ENCODE results near the gene RPRD1B. TPM values are rescaled to one million over a fixed set of nuclear protein-coding genes. Genes with fewer than 3 reads are reported as not detected.

RPRD1B gene
- total RNA-seq, 1 donor from 2014 or later: 16.4 TPM

- H3K36me3 ChIP-seq: peaks cover 42 to 56% of the 10 kb centered on the region in 2 donors
Measured at GRCh38 chr20:38067717-38068365, 34.3 kb downstream of the RPRD1B start.

GRCh38 chr20:38072898-38073297 is 39.4 kb downstream of the RPRD1B start:
- no peaks in the 10 kb centered on the region for H3K27me3 ChIP-seq
- H3K36me3 ChIP-seq: peaks cover 19 to 28% of the 10 kb centered on the region in 2 donors
- H3K4me3 ChIP-seq: no peak overlapping the region
- H3K4me1 ChIP-seq: peaks cover 18 to 34% of the 10 kb centered on the region in 2 donors
- no peaks in the 10 kb centered on the region for H3K9me3 ChIP-seq
- DNase-seq (ENCODE audit: low spot score in 2 of 2): no peak
- intact Hi-C loops (cut with DNase I): loop anchor here (1.0 to 5.0 kb wide), 3 partner anchors 16 to 92 kb away; partner anchors contain the start of gene TGM2
- H3K27ac ChIP-seq: peak overlapping the region; percentile 67 to 86
- TF ChIP-seq CTCF (IDR thresholded peaks at IDR 0.05): no peak

More at GRCh38 chr20:38067717-38068365, 34.3 kb downstream of the RPRD1B start:
- no peaks in the 10 kb centered on the region for H3K9me3 ChIP-seq
- H3K4me3 ChIP-seq: no peak overlapping the region
- DNase-seq (ENCODE audit: low spot score in 2 of 2): no peak
- H3K27me3 ChIP-seq: no peaks in the 10 kb centered on the region
- H3K27ac ChIP-seq: no peak overlapping the region
- intact Hi-C loops (cut with DNase I): loop anchor here (10.0 kb wide), 1 partner anchor 337 kb away; no protein-coding TSS in a partner anchor
- H3K4me1 ChIP-seq: peaks cover under 1 to 9% of the 10 kb centered on the region in 2 donors
- TF ChIP-seq CTCF (IDR thresholded peaks at IDR 0.05): no peak

- Histone ChIP-seq H3K4me1 (peaks cover 18 to 34% of the 10 kb centered on the region in 2 donors), H3K27ac (peak overlapping the region; percentile 86), H3K27me3 (no peaks in the 10 kb centered on the region), H3K9me3 (no peaks in the 10 kb centered on the region), H3K36me3 (peaks cover 13 to 22% of the 10 kb centered on the region in 2 donors), H3K4me3 (no peak overlapping the region)
- TF ChIP-seq CTCF (IDR thresholded peaks at IDR 0.05): peak; percentile 64 to 88 (median 80)
- intact Hi-C loops (cut with DNase I): loop anchor here (1.0 to 5.0 kb wide), 3 partner anchors 16 to 92 kb away; partner anchors contain the start of gene TGM2
- DNase-seq (ENCODE audit: low spot score in 2 of 2): peak in 1 of 2 donors; percentile 86
Measured at GRCh38 chr20:38073307-38074071, 39.9 kb downstream of the RPRD1B start.

- peaks cover 8 to 14% of the 10 kb centered on the region in 2 donors for H3K36me3 ChIP-seq
- no peaks in the 10 kb centered on the region for H3K27me3 ChIP-seq
- intact Hi-C loops (cut with DNase I): loop anchor here (1.0 kb wide), 1 partner anchor 50 kb away; no protein-coding TSS in a partner anchor
- no peaks in the 10 kb centered on the region for H3K9me3 ChIP-seq
- peaks cover 18 to 34% of the 10 kb centered on the region in 2 donors for H3K4me1 ChIP-seq
- no peak for TF ChIP-seq CTCF (IDR thresholded peaks at IDR 0.05)
- H3K27ac ChIP-seq: peak overlapping the region; percentile 86
- no peak for DNase-seq (ENCODE audit: low spot score in 2 of 2)
- H3K4me3 ChIP-seq: no peak overlapping the region
Measured at GRCh38 chr20:38075161-38075998, 41.8 kb downstream of the RPRD1B start.

- no peak for TF ChIP-seq CTCF (IDR thresholded peaks at IDR 0.05)
Measured at GRCh38 chr20:38076548-38076947, 43.0 kb downstream of the RPRD1B start.

More at GRCh38 chr20:38076548-38076947, 43.0 kb downstream of the RPRD1B start:
- Histone ChIP-seq H3K4me1 (peaks cover 18 to 34% of the 10 kb centered on the region in 2 donors), H3K9me3 (no peaks in the 10 kb centered on the region), H3K4me3 (no peak overlapping the region), H3K27me3 (no peaks in the 10 kb centered on the region), H3K36me3 (peaks cover under 1 to 14% of the 10 kb centered on the region in 2 donors), H3K27ac (peak overlapping the region; percentile 86)
- DNase-seq (ENCODE audit: low spot score in 2 of 2): no peak
- intact Hi-C loops (cut with DNase I): no loop called here
